ENCODE data around the gene SCYL3. TPM values are rescaled to one million over a fixed set of nuclear protein-coding genes. Genes with fewer than 3 reads are reported as not detected.
"Not testable (repeated sequence)": the region's sequence is repeated elsewhere in the genome, so short reads cannot be mapped to it uniquely, and the experiment has no call there.

Gene SCYL3
- total RNA-seq, 2 donors from 2014 or later: 11.4 to 16.3 TPM

DNA sequence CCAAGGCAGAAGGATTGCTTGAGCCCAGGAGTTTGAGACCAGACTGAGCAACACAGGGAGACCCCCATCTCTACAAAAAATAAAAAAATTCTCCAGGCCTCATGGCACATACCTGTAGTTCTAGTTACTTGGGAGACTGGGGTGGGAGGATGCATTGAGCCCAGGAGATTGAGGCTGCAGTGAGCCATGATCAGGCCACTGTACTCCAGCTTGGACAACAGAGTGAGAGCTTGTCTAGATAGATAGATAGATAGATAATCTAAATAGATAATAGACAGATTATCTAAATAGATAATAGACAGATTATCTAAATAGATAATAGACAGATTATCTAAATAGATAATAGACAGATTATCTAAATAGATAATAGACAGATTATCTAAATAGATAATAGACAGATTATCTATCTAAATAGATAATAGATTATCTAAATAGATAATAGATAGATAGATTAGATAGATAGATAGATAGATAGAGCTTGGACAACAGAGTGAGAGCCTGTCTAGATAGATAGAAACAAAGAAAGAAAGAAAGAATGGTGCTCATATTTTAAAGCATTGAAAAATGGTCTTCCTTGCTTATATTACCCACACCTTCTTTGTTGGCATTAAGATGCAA is 82.2 kb downstream of the SCYL3 start:
- not testable (repeated sequence) for H3K27ac Mint-ChIP-seq; H3K9me3 Mint-ChIP-seq; DNase-seq (ENCODE audit: low spot score in 2 of 2); ATAC-seq
- H3K36me3 Mint-ChIP-seq: peaks cover 4 to 27% of the 10 kb centered on the region in 2 donors

DNA sequence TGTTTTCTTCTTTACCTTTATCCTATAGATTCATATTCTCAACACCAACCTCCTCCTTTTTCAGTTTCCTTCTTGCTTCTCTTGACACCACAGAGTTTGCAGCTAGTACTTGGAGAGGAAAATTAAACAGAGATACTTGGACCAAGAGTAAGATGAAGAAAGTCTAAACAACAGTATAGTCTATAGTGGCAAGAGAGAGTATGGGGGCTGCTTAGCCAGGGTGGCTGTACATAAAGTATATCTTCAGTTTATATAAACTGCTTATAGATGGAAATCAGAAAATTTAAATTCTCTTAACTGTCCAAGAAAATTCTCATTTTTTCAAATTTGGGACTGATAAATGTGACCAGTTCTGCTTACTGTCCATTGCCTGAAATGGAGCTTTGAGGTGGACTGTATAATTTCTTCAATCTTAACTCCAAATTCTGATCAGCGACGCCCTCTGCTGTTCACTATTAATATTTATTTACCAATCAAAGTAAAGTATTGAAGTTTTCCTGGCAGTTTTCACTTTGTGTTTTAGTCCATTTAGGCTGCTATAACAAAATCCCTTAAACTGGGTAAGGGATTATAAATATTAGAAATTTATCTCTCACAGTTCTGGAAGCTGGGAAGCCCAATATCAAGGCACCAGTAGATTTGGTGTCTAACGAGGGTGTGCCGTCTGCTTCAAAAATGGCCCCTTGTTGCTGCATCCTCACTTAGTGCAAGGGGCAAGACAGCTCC is 84.2 kb downstream of the SCYL3 start:
- Mint-ChIP-seq H3K27ac (no peak overlapping the region), H3K9me3 (no peaks in the 10 kb centered on the region), H3K36me3 (peaks cover 4 to 14% of the 10 kb centered on the region in 2 donors)
- ATAC-seq (no peak), DNase-seq (ENCODE audit: low spot score in 2 of 2) (no peak)

DNA sequence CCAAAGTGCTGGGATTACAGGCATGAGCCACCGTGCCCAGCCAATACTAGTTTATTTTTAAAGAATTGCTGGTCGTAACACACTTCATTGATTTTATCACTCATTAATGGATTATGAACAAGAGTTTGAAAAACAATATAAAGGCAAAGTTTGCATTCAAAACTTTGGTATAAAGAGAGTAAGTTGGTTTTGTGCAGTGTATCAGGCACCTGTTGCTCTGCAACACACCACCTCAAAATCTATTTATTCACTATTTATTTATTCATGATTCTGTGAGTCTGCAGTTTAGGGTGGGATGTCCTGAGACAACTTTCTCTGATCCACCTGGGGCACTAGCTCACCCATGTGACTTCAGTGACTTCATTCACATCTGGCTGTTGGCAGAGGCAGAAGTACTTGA is 88.8 kb downstream of the SCYL3 start:
- ATAC-seq (no peak), DNase-seq (ENCODE audit: low spot score in 2 of 2) (no peak)
- Mint-ChIP-seq H3K27ac (no peak overlapping the region), H3K9me3 (no peaks in the 10 kb centered on the region), H3K36me3 (peaks cover 0 to 9% of the 10 kb centered on the region in 2 donors)

DNA sequence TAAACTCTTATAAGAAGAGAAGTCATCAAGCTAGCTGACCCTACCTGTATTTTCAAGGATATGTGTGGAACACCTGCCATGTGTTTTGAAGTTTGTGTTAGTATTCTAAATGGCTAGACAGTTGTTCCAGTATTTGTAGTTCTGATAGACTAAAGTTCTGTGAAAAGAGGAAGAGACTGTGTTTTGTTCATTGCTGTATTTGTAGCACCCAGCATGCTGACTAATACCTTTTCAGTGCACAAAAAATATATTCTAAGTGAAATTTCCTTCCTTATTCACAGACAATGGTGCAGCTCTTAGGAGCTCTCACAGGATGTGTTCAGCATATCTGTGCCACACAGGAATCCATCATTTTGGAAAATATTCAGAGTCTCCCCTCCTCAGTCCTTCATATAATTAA is 90.8 kb downstream of the SCYL3 start:
- Mint-ChIP-seq H3K27ac (no peak overlapping the region), H3K9me3 (no peaks in the 10 kb centered on the region), H3K36me3 (peaks cover 0 to 11% of the 10 kb centered on the region in 2 donors)
- DNase-seq (ENCODE audit: low spot score in 2 of 2) (no peak), ATAC-seq (no peak)

Other genes with a start within 250 kb of the SCYL3 start
- gene SELL, start 182.3 kb downstream of the SCYL3 start, total RNA-seq: 100 to 1,000 TPM; 317 to 341 TPM
- gene SELE, start 159.8 kb downstream of the SCYL3 start, total RNA-seq: not detected
- gene METTL18, start 99.0 kb downstream of the SCYL3 start, total RNA-seq: 10 to 100 TPM in 1 of 2 donors, 1 to 10 TPM in 1; 8.8 to 14.4 TPM
- 10 to 100 TPM; 13.2 to 15.8 TPM for gene KIFAP3, start 180.8 kb upstream of the SCYL3 start, total RNA-seq